Lung (tissue), 12 donors: Measurements from ENCODE around the gene CDC73. TPM values are rescaled to one million over a fixed set of nuclear protein-coding genes. Genes with fewer than 3 reads are reported as not detected.

Experiments
- ATAC-seq: fragments of 200-7000 bp; cut with Tn5 transposase; one replicate; pipeline ENCODE4 v1.9.1; 2020; ENCODE audit warnings: moderate number of reproducible peaks; ENCODE audit not compliant: insufficient read depth, low FRiP score
- DNase-seq, 3 donors: peaks; one replicate each; pipeline ENCODE4 v3.0.0-alpha.2; 2013 to 2017
- H3K27ac ChIP-seq, 2 donors: one replicate each; pipeline ENCODE4 v1.5.1; 2013; ENCODE audit warnings: mild to moderate bottlenecking in 2 of 2, moderate library complexity in 2 of 2, control low read depth in 1 of 2, inconsistent platforms in 1 of 2, low read depth in 1 of 2, low read length in 1 of 2
- H3K27me3 ChIP-seq, 3 donors: one replicate each; pipeline ENCODE4 v1.5.1; 2013; ENCODE audit warnings: low read length in 2 of 3; ENCODE audit not compliant: control insufficient read depth in 3 of 3, insufficient read depth in 3 of 3
- H3K36me3 ChIP-seq, 4 donors: one replicate each; pipeline ENCODE4 v1.5.1; 2013; ENCODE audit warnings: low read length in 4 of 4, mild to moderate bottlenecking in 1 of 4, moderate library complexity in 1 of 4; ENCODE audit not compliant: control insufficient read depth in 4 of 4, insufficient read depth in 4 of 4
- H3K4me1 ChIP-seq, 5 donors: one replicate each; pipeline ENCODE4 v1.5.1; 2013; ENCODE audit warnings: low read length in 5 of 5, mild to moderate bottlenecking in 2 of 5, moderate library complexity in 1 of 5; ENCODE audit not compliant: control insufficient read depth in 5 of 5, insufficient read depth in 5 of 5
- H3K4me3 ChIP-seq: one replicate; pipeline ENCODE4 v1.5.1; 2013; ENCODE audit warnings: mild to moderate bottlenecking, control low read depth, moderate library complexity
- H3K9ac ChIP-seq, 2 donors: one replicate each; pipeline ENCODE4 v1.5.1; 2013; ENCODE audit warnings: low read length in 2 of 2, control low read depth in 1 of 2; ENCODE audit not compliant: insufficient read depth in 1 of 2
- H3K9me3 ChIP-seq, 4 donors: one replicate each; pipeline ENCODE4 v1.5.1; 2013; ENCODE audit warnings: low read length in 3 of 4, mild to moderate bottlenecking in 1 of 4, moderate library complexity in 1 of 4; ENCODE audit not compliant: control insufficient read depth in 4 of 4, insufficient read depth in 3 of 4
- WGBS, 2 donors: extraction: QIAGEN DNeasy Blood & Tissue Kit; methylation state at CpG; one replicate each; pipeline ENCODE4 v1.1.7; 2013; 5-methylcytosine and 5-hydroxymethylcytosine counted together
- polyA plus RNA-seq, 2 donors: library from polyadenylated mRNA; stranded (reverse); fragments of 200-250 nt; gene quantifications; one replicate each; pipeline ENCODE4 v1.2.1, GENCODE V29; 2013
- total RNA-seq, 2 donors: library from RNA; depleted of rRNA in 1 of 2; stranded (reverse); fragments of >200 nt in 1 of 2; gene quantifications; one replicate each; pipeline ENCODE4 v1.2.1, GENCODE V29; 2014 to 2021
- TF ChIP-seq, protein P1 (sequence below): IDR thresholded peaks from 2 replicates; pipeline ENCODE4 v1.5.1; 2012; ENCODE audit warnings: mild to moderate bottlenecking; ENCODE audit errors: control extremely low read depth, extremely low read depth
- donor health status: control.
- donor health status: control.
- donor health status: Bipolar disorder and iron deficiency.
- donor health status: healthy.
- donor health status: DM: yes; HTN: yes; CAD: no.

The CDC73 gene
- total and polyA plus RNA-seq, 4 donors: 7.8 to 64.2 (median 34.5) TPM

DNA sequence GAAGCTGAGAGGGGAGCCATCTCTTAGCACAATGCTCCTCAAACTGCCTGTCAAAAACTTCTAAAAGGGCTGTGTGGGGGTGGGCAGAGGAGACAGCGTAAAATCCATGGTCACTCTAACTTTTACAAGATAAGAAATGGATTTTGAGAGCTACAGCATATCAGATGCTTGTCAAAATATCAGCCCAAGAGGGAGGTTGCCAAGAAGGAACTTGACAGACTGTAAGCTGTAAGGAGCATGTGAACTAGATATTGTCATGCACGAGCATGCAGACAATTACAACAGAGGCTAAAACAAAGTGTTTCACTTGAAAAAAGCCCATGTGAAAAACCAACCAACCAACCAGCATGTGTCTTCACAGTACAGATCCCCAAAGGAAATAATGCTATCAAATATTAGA is 171.9 kb downstream of the CDC73 start:
- Histone ChIP-seq H3K27ac (no peak overlapping the region), H3K9ac (no peak overlapping the region), H3K36me3 (no peaks in the 10 kb centered on the region), H3K9me3 (peaks cover 0 to 11% (median 0%) of the 10 kb centered on the region in 4 donors), H3K4me3 (no peak overlapping the region), H3K27me3 (no peaks in the 10 kb centered on the region), H3K4me1 (no peaks in the 10 kb centered on the region)
- ATAC-seq (no peak), DNase-seq (no peak)
- TF ChIP-seq, protein P1, sequence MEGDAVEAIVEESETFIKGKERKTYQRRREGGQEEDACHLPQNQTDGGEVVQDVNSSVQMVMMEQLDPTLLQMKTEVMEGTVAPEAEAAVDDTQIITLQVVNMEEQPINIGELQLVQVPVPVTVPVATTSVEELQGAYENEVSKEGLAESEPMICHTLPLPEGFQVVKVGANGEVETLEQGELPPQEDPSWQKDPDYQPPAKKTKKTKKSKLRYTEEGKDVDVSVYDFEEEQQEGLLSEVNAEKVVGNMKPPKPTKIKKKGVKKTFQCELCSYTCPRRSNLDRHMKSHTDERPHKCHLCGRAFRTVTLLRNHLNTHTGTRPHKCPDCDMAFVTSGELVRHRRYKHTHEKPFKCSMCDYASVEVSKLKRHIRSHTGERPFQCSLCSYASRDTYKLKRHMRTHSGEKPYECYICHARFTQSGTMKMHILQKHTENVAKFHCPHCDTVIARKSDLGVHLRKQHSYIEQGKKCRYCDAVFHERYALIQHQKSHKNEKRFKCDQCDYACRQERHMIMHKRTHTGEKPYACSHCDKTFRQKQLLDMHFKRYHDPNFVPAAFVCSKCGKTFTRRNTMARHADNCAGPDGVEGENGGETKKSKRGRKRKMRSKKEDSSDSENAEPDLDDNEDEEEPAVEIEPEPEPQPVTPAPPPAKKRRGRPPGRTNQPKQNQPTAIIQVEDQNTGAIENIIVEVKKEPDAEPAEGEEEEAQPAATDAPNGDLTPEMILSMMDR: no peak
- WGBS, 2 donors: 61 to 91% methylated on average over 2 of the region's 2 CpGs

DNA sequence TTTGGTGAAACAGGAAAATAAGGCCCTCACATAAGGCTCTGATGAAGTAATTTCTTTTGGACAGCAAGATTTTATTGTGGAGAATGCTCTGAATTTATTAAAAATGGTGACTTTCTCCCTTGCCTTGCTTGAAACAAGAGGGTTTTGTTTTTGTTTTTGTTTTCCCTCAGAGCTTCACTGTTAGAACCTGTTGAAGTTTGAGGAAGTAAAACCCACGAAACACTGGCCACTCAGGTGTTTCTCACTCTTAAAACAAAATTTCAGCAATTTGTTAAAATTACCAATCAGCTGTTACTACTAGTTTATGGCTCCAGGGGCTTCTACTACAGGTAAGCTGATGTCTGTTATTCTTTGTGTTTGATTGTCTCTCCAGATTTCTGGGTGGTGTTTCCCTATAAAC is 177.2 kb downstream of the CDC73 start:
- H3K36me3 ChIP-seq: no peaks in the 10 kb centered on the region

DNA sequence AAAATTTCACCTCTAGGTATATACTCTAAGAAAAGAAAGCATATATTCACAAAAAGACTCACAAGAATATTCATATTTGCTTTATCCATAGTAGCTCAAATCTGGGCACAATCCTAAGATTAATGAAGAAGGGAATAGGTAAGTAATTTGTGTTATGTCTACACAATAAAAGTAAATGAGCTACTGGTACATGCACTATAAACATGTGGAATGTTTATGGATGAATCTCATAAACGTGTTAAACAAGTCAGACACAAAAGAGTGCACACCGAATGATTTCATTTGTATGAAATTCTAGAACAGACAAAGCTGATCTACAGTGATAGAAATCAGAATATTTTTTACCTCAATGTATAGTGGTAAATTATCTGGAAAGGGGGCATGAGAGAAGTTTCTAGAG is 179.9 kb downstream of the CDC73 start:
- no peak for ATAC-seq
- Histone ChIP-seq H3K36me3 (no peaks in the 10 kb centered on the region), H3K9me3 (peaks cover 0 to 4% (median 1%) of the 10 kb centered on the region in 4 donors), H3K9ac (no peak overlapping the region), H3K27me3 (no peaks in the 10 kb centered on the region), H3K4me3 (no peak overlapping the region), H3K4me1 (no peaks in the 10 kb centered on the region), H3K27ac (no peak overlapping the region)
- 76 to 77% methylated on average over 2 of the region's 2 CpGs for WGBS, 2 donors
- TF ChIP-seq, protein P1: no peak
- no peak for DNase-seq

More for the DNA sequence above, 177.2 kb downstream of the CDC73 start:
- Histone ChIP-seq H3K9me3 (peaks cover 0 to 11% (median 0%) of the 10 kb centered on the region in 4 donors), H3K27me3 (no peaks in the 10 kb centered on the region), H3K9ac (no peak overlapping the region), H3K27ac (no peak overlapping the region), H3K4me3 (no peak overlapping the region), H3K4me1 (no peaks in the 10 kb centered on the region)
- WGBS, 2 donors: 71 to 89% methylated on average over 1 of the region's 1 CpG
- ATAC-seq (no peak), DNase-seq (no peak)
- TF ChIP-seq, protein P1: no peak

DNA sequence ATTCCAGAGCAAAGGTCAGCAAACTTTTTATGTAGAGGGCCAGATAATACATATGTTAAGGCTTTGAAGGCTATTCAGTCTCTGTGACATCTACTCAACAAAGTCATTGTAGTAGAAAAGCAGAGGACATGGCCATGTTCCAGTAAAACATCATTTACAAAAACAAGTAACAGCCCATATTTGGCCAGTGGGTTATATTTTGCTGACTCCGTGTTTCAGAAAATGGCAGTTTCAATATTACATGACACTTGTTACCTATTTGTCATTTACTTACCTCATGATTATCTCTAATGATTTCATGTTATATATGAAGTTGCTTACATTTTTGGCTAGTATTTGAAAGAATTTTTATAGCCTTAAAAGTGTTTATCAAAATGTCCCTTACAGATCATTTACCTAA is 182.0 kb downstream of the CDC73 start:
- Histone ChIP-seq H3K9me3 (peaks cover 0 to 3% (median 0%) of the 10 kb centered on the region in 4 donors), H3K36me3 (no peaks in the 10 kb centered on the region), H3K4me3 (no peak overlapping the region), H3K9ac (no peak overlapping the region), H3K4me1 (no peaks in the 10 kb centered on the region), H3K27me3 (no peaks in the 10 kb centered on the region), H3K27ac (no peak overlapping the region)
- no peak for ATAC-seq
- TF ChIP-seq, protein P1: no peak
- DNase-seq: no peak
- 78 to 97% methylated on average over 1 of the region's 1 CpG for WGBS, 2 donors
